IMR-90 (cell line): ENCODE measurements around the gene AMELX. TPM values are rescaled to one million over a fixed set of nuclear protein-coding genes. Genes with fewer than 3 reads are reported as not detected.

ENCODE experiments used
- ATAC-seq: fragments of 200-7000 bp; cut with Tn5 transposase; 2 replicates; pipeline ENCODE4 v1.9.1; 2020; ENCODE audit warnings: low read depth, mild to moderate bottlenecking, moderate library complexity
- BruUV-seq: library from RNA; stranded (reverse); fragments of 400-500 nt; replicated peaks from 2 replicates; lab custom pipeline; 2021; lab: Mats Ljungman, UMichigan
- CTCF ChIA-PET: fragments of 300-600 bp; formaldehyde crosslinking; extraction: SDS; loops from one replicate; lab custom pipeline; 2021; ENCODE audit warnings: antibody characterized with exemption; lab: Yijun Ruan, JAX
- POLR2A ChIA-PET: fragments of 300-600 bp; sonication (Branson Sonifier 250); formaldehyde crosslinking; loops from one replicate; lab custom pipeline; 2022; ENCODE audit warnings: antibody characterized with exemption; ENCODE audit not compliant: unreplicated experiment; lab: Charles Lee
- DNase-seq: peaks from one replicate; pipeline ENCODE4 v3.0.0; 2013
- H2AFZ ChIP-seq: replicated peaks from 2 replicates; pipeline ENCODE3; 2013; ENCODE audit warnings: low read length, mild to moderate bottlenecking; ENCODE audit not compliant: poor library complexity
- H2AK5ac ChIP-seq: 2 replicates; pipeline ENCODE4 v1.6.1; 2013; ENCODE audit warnings: low read depth, low read length, inconsistent platforms
- H2AK9ac ChIP-seq: replicated peaks from 2 replicates; pipeline ENCODE3; 2013; ENCODE audit warnings: mild to moderate bottlenecking, low read depth, low read length, moderate library complexity; ENCODE audit not compliant: poor library complexity
- H2BK120ac ChIP-seq: 2 replicates; pipeline ENCODE4 v1.6.1; 2013; ENCODE audit warnings: low read depth, low read length, inconsistent platforms
- H2BK15ac ChIP-seq: 3 replicates; pipeline ENCODE4 v1.6.1; 2013; ENCODE audit warnings: low read depth, low read length, inconsistent platforms
- H2BK20ac ChIP-seq: 2 replicates; pipeline ENCODE4 v1.6.1; 2013; ENCODE audit warnings: low read depth, mild to moderate bottlenecking, inconsistent platforms, low read length, moderate library complexity
- H2BK5ac ChIP-seq: 2 replicates; pipeline ENCODE4 v1.6.1; 2013; ENCODE audit warnings: mild to moderate bottlenecking, low read depth, low read length, inconsistent platforms; ENCODE audit not compliant: poor library complexity, severe bottlenecking
- H3K14ac ChIP-seq: replicated peaks from 2 replicates; pipeline ENCODE4 v1.6.1; 2013; ENCODE audit warnings: low read depth, low read length, inconsistent platforms
- H3K18ac ChIP-seq: 2 replicates; pipeline ENCODE4 v1.6.1; 2013; ENCODE audit warnings: low read depth, low read length, control low read depth
- H3K23ac ChIP-seq: 2 replicates; pipeline ENCODE4 v1.6.1; 2013; ENCODE audit warnings: low read depth, low read length, inconsistent platforms
- H3K27ac ChIP-seq: 2 replicates; pipeline ENCODE4 v1.5.1; 2013; ENCODE audit warnings: mild to moderate bottlenecking, control low read depth, low read length; ENCODE audit not compliant: insufficient read depth
- H3K27me3 ChIP-seq: 2 replicates; pipeline ENCODE4 v1.6.1; 2013; ENCODE audit warnings: low read length; ENCODE audit not compliant: control insufficient read depth, insufficient read depth
- H3K36me3 ChIP-seq: 2 replicates; pipeline ENCODE4 v1.6.1; 2013; ENCODE audit warnings: low read length, mixed read lengths; ENCODE audit not compliant: control insufficient read depth, insufficient read depth
- H3K4ac ChIP-seq: 2 replicates; pipeline ENCODE4 v1.6.1; 2013; ENCODE audit warnings: low read depth, low read length, inconsistent platforms
- H3K4me1 ChIP-seq: 2 replicates; pipeline ENCODE4 v1.6.1; 2013; ENCODE audit warnings: low read length, mixed read lengths; ENCODE audit not compliant: control insufficient read depth, insufficient read depth
- H3K4me2 ChIP-seq: 2 replicates; pipeline ENCODE4 v1.6.1; 2013; ENCODE audit warnings: low read depth, mild to moderate bottlenecking, control low read depth, low read length, moderate library complexity
- H3K4me3 ChIP-seq: 2 replicates; pipeline ENCODE4 v1.5.1; 2013; ENCODE audit warnings: low read depth, mild to moderate bottlenecking, control low read depth, low read length, moderate library complexity; ENCODE audit not compliant: insufficient read depth
- H3K56ac ChIP-seq: 2 replicates; pipeline ENCODE4 v1.6.1; 2013; ENCODE audit warnings: low read length, inconsistent platforms; ENCODE audit not compliant: insufficient read depth; ENCODE audit errors: extremely low read depth
- H3K79me1 ChIP-seq, 2 experiments: 2 replicates each; pipeline ENCODE4 v1.6.1; 2013; ENCODE audit warnings: low read length in 2 of 2, inconsistent platforms in 1 of 2, low read depth in 1 of 2
- H3K9ac ChIP-seq: 2 replicates; pipeline ENCODE4 v1.6.1; 2013; ENCODE audit warnings: low read depth, low read length, control low read depth
- H3K9me1 ChIP-seq: 2 replicates; pipeline ENCODE4 v1.6.1; 2013; ENCODE audit warnings: low read length, inconsistent platforms; ENCODE audit not compliant: insufficient read depth
- H3K9me3 ChIP-seq: 2 replicates; pipeline ENCODE4 v1.6.1; 2013; ENCODE audit warnings: low read length; ENCODE audit not compliant: control insufficient read depth, insufficient read depth
- H4K20me1 ChIP-seq: 2 replicates; pipeline ENCODE4 v1.6.1; 2013; ENCODE audit warnings: low read length, inconsistent platforms; ENCODE audit not compliant: insufficient read depth
- H4K5ac ChIP-seq: 2 replicates; pipeline ENCODE4 v1.6.1; 2013; ENCODE audit warnings: mild to moderate bottlenecking, low read depth, low read length, control low read depth
- H4K8ac ChIP-seq, 2 experiments: 2 replicates each; pipeline ENCODE4 v1.6.1; 2013; ENCODE audit warnings: low read depth in 2 of 2, low read length in 2 of 2, control low read depth in 1 of 2, inconsistent platforms in 1 of 2
- H4K91ac ChIP-seq: 2 replicates; pipeline ENCODE4 v1.6.1; 2013; ENCODE audit warnings: low read depth, low read length, inconsistent platforms; ENCODE audit not compliant: insufficient read depth
- FOS ChIP-seq: fragments of 150-350 bp; IDR thresholded peaks from 2 replicates; pipeline ENCODE4 v1.6.1; 2016; ENCODE audit warnings: low read depth, low read length
- MAFK ChIP-seq: IDR thresholded peaks from 2 replicates; pipeline ENCODE4 v1.6.1; 2012; ENCODE audit warnings: low read depth, low read length, improper control_type of control experiment
- WGBS, 2 experiments: methylation state at CpG; one replicate each; pipeline versions ENCODE4 v1.1.5 to v1.1.7; 2013; ENCODE audit warnings: missing lambda C conversion rate in 2 of 2; ENCODE audit not compliant: insufficient read length in 1 of 2; ENCODE audit errors: extremely low coverage in 2 of 2; 5-methylcytosine and 5-hydroxymethylcytosine counted together
- dilution Hi-C: fragments of 300-500 bp; cut with HindIII; formaldehyde crosslinking; loops from one replicate; pipeline ENCODE4 v1.14.3; 2018; ENCODE audit warnings: low sequenced_read_pairs; ENCODE audit not compliant: unreplicated experiment
- in situ Hi-C: fragments of 300-500 bp; cut with MboI; formaldehyde crosslinking; loops from 3 replicates; pipeline ENCODE4 v1.14.3; 2019; ENCODE audit warnings: low sequenced_read_pairs, inconsistent platforms, mixed read lengths
- intact Hi-C: fragments of 100-400 bp; cut with micrococcal nuclease; formaldehyde crosslinking; loops from 2 replicates; pipeline ENCODE4 v1.10.0; 2022
- polyA plus RNA-seq, 3 experiments: library from polyadenylated mRNA; depleted of rRNA; stranded (reverse); fragments of >200 nt; gene quantifications; 2 replicates each; pipeline ENCODE4 v1.2.3, GENCODE V29; 2012; ENCODE audit warnings: low replicate concordance in 1 of 3
- total RNA-seq: library from RNA; depleted of rRNA; stranded (reverse); fragments of >200 nt; gene quantifications from 2 replicates; pipeline ENCODE4 v1.2.3, GENCODE V29; 2012

AMELX gene
- total and polyA plus RNA-seq, 2 of the 4 experiments (the other 2 are of a cell fraction): not detected

GRCh38 chrX:11349020-11349419 lies 55.8 kb downstream of the AMELX start:
- no peaks in the 10 kb centered on the region for H3K36me3 ChIP-seq
- H3K18ac ChIP-seq: no peak overlapping the region
- no peak overlapping the region for H3K23ac ChIP-seq
- no peak overlapping the region for H2BK20ac ChIP-seq
- H3K9me1 ChIP-seq: peaks cover 4% of the 10 kb centered on the region
- no peak overlapping the region for H3K4me3 ChIP-seq
- DNase-seq: no peak
- no peak overlapping the region for H2BK120ac ChIP-seq
- no peak overlapping the region for H3K14ac ChIP-seq
- WGBS, 2 experiments: no CpG with 5 or more reads among the region's 1 CpG
- no peak overlapping the region for H2AK5ac ChIP-seq
- no peak overlapping the region for H3K27ac ChIP-seq
- BruUV-seq: no TSS peak
- TF ChIP-seq MAFK (peak; percentile 45; the same call in 1 of the 2 replicates), FOS (no peak)
- H3K4me1 ChIP-seq: peaks cover 3% of the 10 kb centered on the region; the same call in 1 of the 2 replicates
- H2BK15ac ChIP-seq: no peak overlapping the region
- H3K27me3 ChIP-seq: no peaks in the 10 kb centered on the region
- no peak overlapping the region for H4K8ac ChIP-seq
- ChIA-PET CTCF (no interaction called here), POLR2A (no interaction called here)
- H4K5ac ChIP-seq: no peak overlapping the region
- no peak overlapping the region for H2AK9ac ChIP-seq
- H3K4me2 ChIP-seq: no peak overlapping the region
- no peak overlapping the region for H2BK5ac ChIP-seq
- H3K9me3 ChIP-seq: no peaks in the 10 kb centered on the region
- no peaks in the 10 kb centered on the region for H3K79me1 ChIP-seq
- H3K56ac ChIP-seq: no peak overlapping the region
- in situ Hi-C loops: no loop called here
- no peak overlapping the region for H4K91ac ChIP-seq
- intact Hi-C loops: no loop called here
- no peak overlapping the region for H3K9ac ChIP-seq
- H2AFZ ChIP-seq: no peak overlapping the region
- H4K20me1 ChIP-seq: no peaks in the 10 kb centered on the region
- ATAC-seq: no peak
- H3K4ac ChIP-seq: no peak overlapping the region
- dilution Hi-C loops: no loop called here
